A549 (cell line): ENCODE data around the gene FIS1. TPM values are rescaled to one million over a fixed set of nuclear protein-coding genes. Genes with fewer than 3 reads are reported as not detected.

Experiments
- ATAC-seq, 2 experiments: fragments of 200-7000 bp in 1 of 2; fragments of >200 bp in 1 of 2; cut with Nextera tagmentation in 1 of 2; cut with Tn5 transposase in 1 of 2; 3 replicates each; pipeline versions ENCODE4 v1.8.0 to v1.9.1; 2018 to 2020; ENCODE audit warnings: mild to moderate bottlenecking in 1 of 2, moderate library complexity in 1 of 2
- CTCF ChIA-PET: fragments of 300-600 bp; sonication (Branson Sonifier 250); formaldehyde crosslinking; extraction: SDS; loops from one replicate; lab custom pipeline; 2021; ENCODE audit warnings: antibody characterized with exemption, inconsistent platforms; lab: Yijun Ruan, JAX
- POLR2A ChIA-PET: fragments of 350-600 bp; formaldehyde crosslinking; extraction: SDS; loops from one replicate; lab custom pipeline; 2021; ENCODE audit warnings: antibody characterized with exemption, inconsistent platforms; lab: Yijun Ruan, JAX
- DNase-seq, 2 experiments: peaks; one replicate each; pipeline versions ENCODE4 v3.0.0 to v3.0.0-alpha.2; 2011 to 2016; ENCODE audit warnings: low read depth in 1 of 2, low spot score in 1 of 2
- FAIRE-seq: peaks from 2 replicates; lab custom pipeline; 2011; peaks lifted over from hg19 to GRCh38; lab: Jason Lieb, UNC
- H3K27ac ChIP-seq, 2 experiments: fragments of >200 bp; sonication (Bioruptor Twin); formaldehyde crosslinking; 3 replicates each; pipeline ENCODE4 v1.5.1; 2016 to 2017
- H3K4me1 ChIP-seq: fragments of >200 bp; sonication (Bioruptor Twin); formaldehyde crosslinking; 3 replicates; pipeline ENCODE4 v1.6.1; 2016
- H3K4me2 ChIP-seq: fragments of >200 bp; sonication (Bioruptor Twin); formaldehyde crosslinking; 3 replicates; pipeline ENCODE4 v1.6.1; 2016
- H3K4me3 ChIP-seq: fragments of >200 bp; sonication (Bioruptor Twin); formaldehyde crosslinking; 3 replicates; pipeline ENCODE4 v1.5.1; 2016
- H3K9me3 ChIP-seq: fragments of >200 bp; sonication (Bioruptor Twin); formaldehyde crosslinking; 3 replicates; pipeline ENCODE4 v1.6.1; 2016
- CBX8 ChIP-seq: fragments of 200-600 bp; sonication (generic); IDR thresholded peaks from 2 replicates; pipeline ENCODE4 v1.6.1; 2016
- E2F6 ChIP-seq: IDR thresholded peaks from 2 replicates; pipeline ENCODE4 v1.6.1; 2012; ENCODE audit warnings: low read depth, borderline replicate concordance
- EHF ChIP-seq: fragments of 250-450 bp; sonication (Bioruptor Pico); IDR thresholded peaks from 2 replicates; pipeline ENCODE4 v1.5.0; 2020; ENCODE audit warnings: mild to moderate bottlenecking
- EHMT2 ChIP-seq: fragments of 200-600 bp; sonication (generic); IDR thresholded peaks from 2 replicates; pipeline ENCODE4 v1.6.1; 2016; ENCODE audit warnings: antibody characterized with exemption, low read depth, mild to moderate bottlenecking, moderate library complexity
- ELK1 ChIP-seq: fragments of 150-350 bp; IDR thresholded peaks from 2 replicates; pipeline ENCODE4 v1.6.1; 2014; ENCODE audit warnings: low read depth, mild to moderate bottlenecking, low read length
- FOXS1 ChIP-seq: fragments of 250-450 bp; sonication (Bioruptor Pico); IDR thresholded peaks from 2 replicates; pipeline ENCODE4 v1.5.0; 2020; ENCODE audit warnings: mild to moderate bottlenecking, moderate library complexity
- HDAC2 ChIP-seq: fragments of 200-600 bp; sonication (generic); IDR thresholded peaks from 2 replicates; pipeline ENCODE4 v1.6.1; 2016
- HES2 ChIP-seq: fragments of >200 bp; sonication (Bioruptor Twin); formaldehyde crosslinking; IDR thresholded peaks from 2 replicates; pipeline ENCODE4 v1.6.1; 2016
- HOXA7 ChIP-seq: fragments of 250-450 bp; sonication (Bioruptor Pico); IDR thresholded peaks from 2 replicates; pipeline ENCODE4 v1.5.0; 2020; ENCODE audit warnings: mild to moderate bottlenecking, moderate library complexity
- HOXB5 ChIP-seq: fragments of 250-450 bp; sonication (Bioruptor Pico); IDR thresholded peaks from 2 replicates; pipeline ENCODE4 v1.5.0; 2020; ENCODE audit warnings: mild to moderate bottlenecking, moderate library complexity
- KDM1A ChIP-seq: fragments of 200-600 bp; sonication (generic); IDR thresholded peaks from 2 replicates; pipeline ENCODE4 v1.6.1; 2016; ENCODE audit warnings: low read depth, mild to moderate bottlenecking
- MYC ChIP-seq: IDR thresholded peaks from 2 replicates; pipeline ENCODE4 v1.6.1; 2012; ENCODE audit warnings: mild to moderate bottlenecking, inconsistent platforms, low read length, improper control_type of control experiment, borderline replicate concordance
- NPAS2 ChIP-seq: fragments of 250-450 bp; sonication (Bioruptor Pico); IDR thresholded peaks from 2 replicates; pipeline ENCODE4 v1.8.0; 2022; ENCODE audit warnings: mild to moderate bottlenecking, moderate library complexity, borderline replicate concordance
- NR3C1 ChIP-seq: fragments of >200 bp; sonication (Bioruptor Twin); formaldehyde crosslinking; IDR thresholded peaks from 3 replicates; pipeline ENCODE4 v1.6.1; 2017
- PHF8 ChIP-seq: fragments of 200-600 bp; sonication (generic); IDR thresholded peaks from 2 replicates; pipeline ENCODE4 v1.6.1; 2016; ENCODE audit warnings: low read depth, mild to moderate bottlenecking, antibody characterized with exemption, moderate library complexity, borderline replicate concordance
- POLR2AphosphoS2 ChIP-seq: conservative IDR thresholded peaks from 2 replicates; pipeline ENCODE4 v1.6.1; 2012; ENCODE audit warnings: low read length, improper control_type of control experiment, inconsistent platforms
- RFX5 ChIP-seq: fragments of 450-650 bp; IDR thresholded peaks from 2 replicates; pipeline ENCODE4 v1.7.1; 2014; ENCODE audit warnings: antibody characterized with exemption, mild to moderate bottlenecking, moderate library complexity
- SREBF2 ChIP-seq: fragments of 450-650 bp; IDR thresholded peaks from 2 replicates; pipeline ENCODE4 v1.6.1; 2014; ENCODE audit warnings: mild to moderate bottlenecking, moderate library complexity
- TP53 ChIP-seq: fragments of 250-450 bp; sonication (Bioruptor Pico); IDR thresholded peaks from 2 replicates; pipeline ENCODE4 v1.5.0; 2021; ENCODE audit warnings: mild to moderate bottlenecking, moderate library complexity
- ZFP36 ChIP-seq: fragments of 450-650 bp; IDR thresholded peaks from 2 replicates; pipeline ENCODE4 v1.6.1; 2014; ENCODE audit warnings: borderline replicate concordance; ENCODE audit not compliant: partially characterized antibody
- ZNF302 ChIP-seq: fragments of 250-450 bp; sonication (Bioruptor Pico); IDR thresholded peaks from 2 replicates; pipeline ENCODE4 v1.9.0; 2021; ENCODE audit warnings: inconsistent platforms, mild to moderate bottlenecking, moderate library complexity
- ZSCAN20 ChIP-seq: fragments of 250-450 bp; sonication (Bioruptor Pico); IDR thresholded peaks from 2 replicates; pipeline ENCODE4 v1.8.0; 2022; ENCODE audit warnings: mild to moderate bottlenecking, moderate library complexity
- WGBS: methylation state at CpG from one replicate; pipeline ENCODE4 v1.1.6; 2017; ENCODE audit errors: missing lambda C conversion rate; 5-methylcytosine and 5-hydroxymethylcytosine counted together
- polyA plus RNA-seq, 4 experiments: library from polyadenylated mRNA; depleted of rRNA in 3 of 4; stranded (reverse); fragments of >200 nt; fragmentation: RNase III in 1 of 4; extraction: RNeasy Plus Mini Kit Qiagen cat#74134 plus additional on column Dnase treatment in 1 of 4; gene quantifications; 2 replicates in 3 of 4; 3 replicates in 1 of 4; pipeline ENCODE4 v1.2.3, GENCODE V29; 2011 to 2017

FIS1 gene
- polyA plus RNA-seq, 2 of the 4 experiments (the other 2 are of a cell fraction): 111 to 155 TPM

- Histone ChIP-seq H3K4me1 (no peaks in the 10 kb centered on the region), H3K4me3 (no peak overlapping the region), H3K4me2 (no peak overlapping the region), H3K9me3 (no peaks in the 10 kb centered on the region), H3K27ac (no peak overlapping the region)
- no peak for ATAC-seq
- no peak for FAIRE-seq
- ChIA-PET POLR2A (no interaction called here), CTCF (interaction anchor here (1.1 to 2.6 kb wide), 3 partner anchors 14 to 33 kb away, joined by 4 to 9 read pairs (median 4); partner anchors contain the start of gene FIS1)
- DNase-seq: no peak
- 60% methylated on average over 9 of the region's 9 CpGs for WGBS
- TF ChIP-seq CBX8 (no peak), PHF8 (no peak), SREBF2 (no peak), ZFP36 (no peak), TP53 (CRISPR knock-in tag) (no peak), RFX5 (no peak), ZNF302 (CRISPR knock-in tag) (no peak), EHMT2 (no peak), E2F6 (no peak), POLR2AphosphoS2 (no peak), ZSCAN20 (no peak), HOXA7 (CRISPR knock-in tag) (no peak)
These were observed 32.3 kb upstream of the FIS1 start for GRCh38 chr7:101277155-101277554.

- CTCF ChIA-PET: interaction anchor here (1.4 to 3.4 kb wide), 3 partner anchors 10 to 81 kb away, joined by 6 to 22 read pairs (median 14); no protein-coding TSS in a partner anchor
These were observed 28.3 kb upstream of the FIS1 start for GRCh38 chr7:101273206-101273605.

GRCh38 chr7:101271021-101271420, 26.1 kb upstream of the FIS1 start:
- POLR2A ChIA-PET: no interaction called here

More at GRCh38 chr7:101273206-101273605, 28.3 kb upstream of the FIS1 start:
- WGBS: 44% methylated on average over 4 of the region's 4 CpGs
- Histone ChIP-seq H3K9me3 (no peaks in the 10 kb centered on the region), H3K4me1 (no peaks in the 10 kb centered on the region), H3K4me3 (no peak overlapping the region), H3K4me2 (no peak overlapping the region), H3K27ac (no peak overlapping the region)
- no peak for FAIRE-seq
- no peak for ATAC-seq
- TF ChIP-seq NR3C1: no peak
- TF ChIP-seq ZNF302 (CRISPR knock-in tag): no peak
- TF ChIP-seq HOXB5: no peak
- no peak for TF ChIP-seq HES2
- TF ChIP-seq EHF (CRISPR knock-in tag): no peak
- TF ChIP-seq HDAC2: no peak
- TF ChIP-seq ZFP36: no peak
- no peak for TF ChIP-seq FOXS1 (CRISPR knock-in tag)
- TF ChIP-seq MYC: no peak
- TF ChIP-seq PHF8: no peak
- no peak for DNase-seq
- POLR2A ChIA-PET: no interaction called here

More at GRCh38 chr7:101271021-101271420, 26.1 kb upstream of the FIS1 start:
- no peak overlapping the region for H3K4me3 ChIP-seq
- H3K4me2 ChIP-seq: no peak overlapping the region
- TF ChIP-seq NPAS2: no peak
- no peak for TF ChIP-seq PHF8
- TF ChIP-seq ELK1: no peak
- no peak for TF ChIP-seq KDM1A
- TF ChIP-seq ZNF302 (CRISPR knock-in tag): no peak
- FAIRE-seq (no peak), ATAC-seq (no peak), DNase-seq (no peak)
- H3K4me1 ChIP-seq: no peaks in the 10 kb centered on the region
- 77% methylated on average over 5 of the region's 5 CpGs for WGBS
- no peak overlapping the region for H3K27ac ChIP-seq
- CTCF ChIA-PET: interaction anchor here (1.2 kb wide), 1 partner anchor 127 kb away, joined by 5 read pairs; no protein-coding TSS in a partner anchor
- H3K9me3 ChIP-seq: no peaks in the 10 kb centered on the region
